G401 (cell line): ENCODE measurements around the gene TERB2. TPM values are rescaled to one million over a fixed set of nuclear protein-coding genes. Genes with fewer than 3 reads are reported as not detected.

Experiments used
- total RNA-seq: library from RNA; depleted of rRNA; stranded (reverse); fragments of >200 nt; shearing (Covaris generic); gene quantifications from 2 replicates; pipeline ENCODE4 v1.2.3, GENCODE V29; 2014; rRNA removed

Gene TERB2
- total RNA-seq, 1 experiment from 2014 or later = not detected

Other genes starting within 250 kb of the TERB2 start
- not detected in 2 replicates for gene PATL2, start 245.4 kb upstream of the TERB2 start, total RNA-seq
- 977 and 997 TPM in 2 replicates for gene B2M, start 245.2 kb upstream of the TERB2 start, total RNA-seq
- 9.2 and 10.6 TPM in 2 replicates for gene TRIM69, start 220.2 kb upstream of the TERB2 start, total RNA-seq
- gene SORD, start 66.5 kb downstream of the TERB2 start, total RNA-seq = 35.6 and 47.3 TPM in 2 replicates
- gene DUOX2, start 157.5 kb downstream of the TERB2 start, total RNA-seq = not detected in 2 replicates
- gene DUOXA2, start 157.6 kb downstream of the TERB2 start, total RNA-seq = not detected in 2 replicates
- gene DUOXA1, start 173.2 kb downstream of the TERB2 start, total RNA-seq = not detected in 2 replicates
- not detected in 2 replicates for gene DUOX1, start 173.3 kb downstream of the TERB2 start, total RNA-seq
- gene SHF, start 231.3 kb downstream of the TERB2 start, total RNA-seq = 7.8 and 10.7 TPM in 2 replicates